Measurements from ENCODE around the gene PID1.

The PID1 gene

GRCh38 chr2:229220254-229220653 is 50.8 kb downstream of the PID1 start:
- no peak overlapping the region for H3K27ac ChIP-seq (replicated peaks)
- TF ChIP-seq POLR2AphosphoS5 (IDR thresholded peaks at IDR 0.05; ENCODE audit: low read depth), result no peak
- no peak for TF ChIP-seq GABPA (IDR thresholded peaks at IDR 0.05; ENCODE audit: low read depth)
- TF ChIP-seq, protein P1, sequence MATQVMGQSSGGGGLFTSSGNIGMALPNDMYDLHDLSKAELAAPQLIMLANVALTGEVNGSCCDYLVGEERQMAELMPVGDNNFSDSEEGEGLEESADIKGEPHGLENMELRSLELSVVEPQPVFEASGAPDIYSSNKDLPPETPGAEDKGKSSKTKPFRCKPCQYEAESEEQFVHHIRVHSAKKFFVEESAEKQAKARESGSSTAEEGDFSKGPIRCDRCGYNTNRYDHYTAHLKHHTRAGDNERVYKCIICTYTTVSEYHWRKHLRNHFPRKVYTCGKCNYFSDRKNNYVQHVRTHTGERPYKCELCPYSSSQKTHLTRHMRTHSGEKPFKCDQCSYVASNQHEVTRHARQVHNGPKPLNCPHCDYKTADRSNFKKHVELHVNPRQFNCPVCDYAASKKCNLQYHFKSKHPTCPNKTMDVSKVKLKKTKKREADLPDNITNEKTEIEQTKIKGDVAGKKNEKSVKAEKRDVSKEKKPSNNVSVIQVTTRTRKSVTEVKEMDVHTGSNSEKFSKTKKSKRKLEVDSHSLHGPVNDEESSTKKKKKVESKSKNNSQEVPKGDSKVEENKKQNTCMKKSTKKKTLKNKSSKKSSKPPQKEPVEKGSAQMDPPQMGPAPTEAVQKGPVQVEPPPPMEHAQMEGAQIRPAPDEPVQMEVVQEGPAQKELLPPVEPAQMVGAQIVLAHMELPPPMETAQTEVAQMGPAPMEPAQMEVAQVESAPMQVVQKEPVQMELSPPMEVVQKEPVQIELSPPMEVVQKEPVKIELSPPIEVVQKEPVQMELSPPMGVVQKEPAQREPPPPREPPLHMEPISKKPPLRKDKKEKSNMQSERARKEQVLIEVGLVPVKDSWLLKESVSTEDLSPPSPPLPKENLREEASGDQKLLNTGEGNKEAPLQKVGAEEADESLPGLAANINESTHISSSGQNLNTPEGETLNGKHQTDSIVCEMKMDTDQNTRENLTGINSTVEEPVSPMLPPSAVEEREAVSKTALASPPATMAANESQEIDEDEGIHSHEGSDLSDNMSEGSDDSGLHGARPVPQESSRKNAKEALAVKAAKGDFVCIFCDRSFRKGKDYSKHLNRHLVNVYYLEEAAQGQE (IDR thresholded peaks at IDR 0.05; ENCODE audit: insufficient replicate concordance, low read depth), result no peak
- TF ChIP-seq, protein P2, sequence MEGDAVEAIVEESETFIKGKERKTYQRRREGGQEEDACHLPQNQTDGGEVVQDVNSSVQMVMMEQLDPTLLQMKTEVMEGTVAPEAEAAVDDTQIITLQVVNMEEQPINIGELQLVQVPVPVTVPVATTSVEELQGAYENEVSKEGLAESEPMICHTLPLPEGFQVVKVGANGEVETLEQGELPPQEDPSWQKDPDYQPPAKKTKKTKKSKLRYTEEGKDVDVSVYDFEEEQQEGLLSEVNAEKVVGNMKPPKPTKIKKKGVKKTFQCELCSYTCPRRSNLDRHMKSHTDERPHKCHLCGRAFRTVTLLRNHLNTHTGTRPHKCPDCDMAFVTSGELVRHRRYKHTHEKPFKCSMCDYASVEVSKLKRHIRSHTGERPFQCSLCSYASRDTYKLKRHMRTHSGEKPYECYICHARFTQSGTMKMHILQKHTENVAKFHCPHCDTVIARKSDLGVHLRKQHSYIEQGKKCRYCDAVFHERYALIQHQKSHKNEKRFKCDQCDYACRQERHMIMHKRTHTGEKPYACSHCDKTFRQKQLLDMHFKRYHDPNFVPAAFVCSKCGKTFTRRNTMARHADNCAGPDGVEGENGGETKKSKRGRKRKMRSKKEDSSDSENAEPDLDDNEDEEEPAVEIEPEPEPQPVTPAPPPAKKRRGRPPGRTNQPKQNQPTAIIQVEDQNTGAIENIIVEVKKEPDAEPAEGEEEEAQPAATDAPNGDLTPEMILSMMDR (IDR thresholded peaks at IDR 0.05; ENCODE audit: insufficient read depth, low read length), result no peak
- TF ChIP-seq SPI1 (IDR thresholded peaks at IDR 0.05; ENCODE audit: borderline replicate concordance, low read depth), result no peak
- H3K27me3 ChIP-seq (ENCODE audit: insufficient read depth, poor library complexity, severe bottlenecking), result no peaks in the 10 kb centered on the region
- H3K4me3 ChIP-seq (replicated peaks; ENCODE audit: insufficient read depth, low read length), result no peak overlapping the region
- DNase-seq (ENCODE audit: low read depth in 1 of 2, low spot score in 1 of 2), result no peak

GRCh38 chr2:229218329-229218921 is 52.7 kb downstream of the PID1 start:
- TF ChIP-seq SPI1 (IDR thresholded peaks at IDR 0.05; ENCODE audit: borderline replicate concordance, low read depth), result no peak
- no peak for TF ChIP-seq GABPA (IDR thresholded peaks at IDR 0.05; ENCODE audit: low read depth)
- TF ChIP-seq, protein P1 (IDR thresholded peaks at IDR 0.05; ENCODE audit: insufficient replicate concordance, low read depth), result no peak
- no peak for TF ChIP-seq POLR2AphosphoS5 (IDR thresholded peaks at IDR 0.05; ENCODE audit: low read depth)
- TF ChIP-seq, protein P2 (IDR thresholded peaks at IDR 0.05; ENCODE audit: insufficient read depth, low read length), result no peak
- no peak overlapping the region for H3K4me3 ChIP-seq (replicated peaks; ENCODE audit: insufficient read depth, low read length)
- H3K27ac ChIP-seq (replicated peaks), result no peak overlapping the region
- no peak for DNase-seq (ENCODE audit: low read depth in 1 of 2, low spot score in 1 of 2)
- H3K27me3 ChIP-seq (ENCODE audit: insufficient read depth, poor library complexity, severe bottlenecking), result no peaks in the 10 kb centered on the region

DNA sequence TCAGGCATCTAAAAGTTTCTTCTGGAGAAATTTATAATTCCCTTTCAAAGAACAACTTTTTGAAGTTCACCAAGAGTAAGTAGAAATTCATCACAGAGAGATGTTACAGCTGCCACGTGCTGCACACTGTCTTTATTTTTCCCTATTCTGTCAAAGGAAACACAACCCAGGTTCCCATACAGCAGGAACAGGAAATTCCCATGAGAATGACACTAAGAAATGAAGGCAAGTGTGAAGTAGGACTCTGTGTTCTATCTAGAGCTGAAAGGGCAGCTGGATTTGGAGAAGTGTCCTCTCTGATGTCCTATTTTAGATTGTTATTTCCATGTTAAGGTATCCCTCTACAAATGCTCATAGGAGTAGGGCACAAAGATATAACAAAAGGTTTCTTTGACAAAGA is 58.8 kb downstream of the PID1 start:
- DNase-seq (ENCODE audit: low read depth in 1 of 2, low spot score in 1 of 2), result no peak
- TF ChIP-seq SPI1 (IDR thresholded peaks at IDR 0.05; ENCODE audit: borderline replicate concordance, low read depth), result no peak
- TF ChIP-seq, protein P2 (IDR thresholded peaks at IDR 0.05; ENCODE audit: insufficient read depth, low read length), result no peak
- TF ChIP-seq GABPA (IDR thresholded peaks at IDR 0.05; ENCODE audit: low read depth), result no peak
- TF ChIP-seq POLR2AphosphoS5 (IDR thresholded peaks at IDR 0.05; ENCODE audit: low read depth), result no peak
- TF ChIP-seq, protein P1 (IDR thresholded peaks at IDR 0.05; ENCODE audit: insufficient replicate concordance, low read depth), result no peak
- Histone ChIP-seq H3K27me3 (ENCODE audit: insufficient read depth, poor library complexity, severe bottlenecking) (no peaks in the 10 kb centered on the region), H3K27ac (replicated peaks) (no peak overlapping the region), H3K4me3 (replicated peaks; ENCODE audit: insufficient read depth, low read length) (no peak overlapping the region)
